Muscle layer of colon (tissue), 2 donors: ENCODE results near the gene ZNF573.
A peak's percentile ranks its signal among the peaks of the same experiment; 100 is the strongest.
"Not testable (repeated sequence)": the region's sequence is repeated elsewhere in the genome, so short reads cannot be mapped to it uniquely, and the experiment has no call there.

ENCODE experiments used
- H3K27ac ChIP-seq: one replicate; pipeline ENCODE4 v1.7.0; 2013; ENCODE audit warnings: low read depth, mild to moderate bottlenecking, low read length, moderate library complexity
- H3K27me3 ChIP-seq, 2 donors: one replicate each; pipeline ENCODE4 v1.7.0; 2013; ENCODE audit warnings: low read length in 2 of 2, mild to moderate bottlenecking in 2 of 2; ENCODE audit not compliant: insufficient read depth in 2 of 2, control insufficient read depth in 1 of 2
- H3K36me3 ChIP-seq: one replicate; pipeline ENCODE4 v1.7.0; 2013; ENCODE audit warnings: mild to moderate bottlenecking, low read length; ENCODE audit not compliant: insufficient read depth
- H3K4me1 ChIP-seq: one replicate; pipeline ENCODE4 v1.7.0; 2013; ENCODE audit warnings: mild to moderate bottlenecking, low read length; ENCODE audit not compliant: insufficient read depth
- H3K4me3 ChIP-seq, 2 donors: one replicate each; pipeline ENCODE4 v1.7.0; 2013; ENCODE audit warnings: low read length in 2 of 2, low read depth in 1 of 2, mild to moderate bottlenecking in 1 of 2, moderate library complexity in 1 of 2
- H3K9ac ChIP-seq: one replicate; pipeline ENCODE4 v1.7.0; 2013; ENCODE audit warnings: low read length
- H3K9me3 ChIP-seq: one replicate; pipeline ENCODE4 v1.7.0; 2013; ENCODE audit warnings: mild to moderate bottlenecking, low read length
- donor health status: abdominal sarcoma.
- donor health status: Adenocarcinoma of cecum.

Gene ZNF573

DNA sequence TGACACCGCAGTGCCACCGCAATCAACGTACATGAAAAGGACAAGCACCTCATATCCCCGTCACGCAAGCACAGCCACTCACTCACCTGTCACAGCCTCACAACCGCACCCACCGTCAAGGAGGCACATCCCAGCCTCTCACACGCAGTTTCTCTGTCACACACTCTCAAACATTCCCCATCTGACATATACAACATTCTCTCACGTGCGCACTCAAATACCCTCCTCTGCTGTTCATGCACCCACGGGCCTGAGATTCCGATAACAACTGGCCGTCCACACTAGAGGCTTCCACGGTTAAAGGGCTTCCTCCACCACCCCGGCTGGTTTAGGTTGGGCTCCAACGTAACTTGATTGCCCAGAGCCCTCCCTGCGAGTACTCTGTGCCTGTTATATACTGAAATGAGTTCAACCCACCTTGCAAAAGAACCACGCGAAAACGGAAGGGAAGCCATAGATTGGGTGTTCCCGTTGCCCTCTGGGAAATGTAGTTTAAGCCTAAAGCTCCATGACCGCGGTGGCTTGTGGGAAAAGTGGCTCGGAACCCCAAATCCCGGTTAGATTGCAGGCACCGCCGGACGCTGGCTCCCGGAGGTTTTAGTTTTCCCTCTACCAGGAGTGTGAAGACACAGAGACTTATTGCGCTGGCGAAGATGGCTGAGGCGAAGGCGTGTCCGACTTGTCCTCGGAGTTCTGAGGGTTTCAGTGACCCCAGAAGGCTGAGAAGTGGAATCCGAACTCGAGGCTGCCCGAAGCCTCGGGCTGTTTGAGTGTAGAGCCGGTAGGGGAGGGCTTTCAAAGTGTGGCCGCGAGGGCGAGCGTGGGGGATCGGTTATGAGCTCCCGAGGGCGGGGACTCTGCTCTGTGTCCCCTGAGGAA lies at the start of gene ZNF573:
Gene ZNF573, minus strand, starts transcription at position 460 of the 879 bp plus-strand sequence. CDS start 5,857 bp downstream, outside the sequence.
- H3K9ac ChIP-seq = peak within 1 kb of the TSS; percentile 59
- peak within 1 kb of the TSS; percentile 54 to 83 for H3K4me3 ChIP-seq
- H3K9me3 ChIP-seq = no peaks in the 10 kb centered on the region
- H3K36me3 ChIP-seq = no peaks in the 10 kb centered on the region
- H3K4me1 ChIP-seq = peaks cover 8% of the 10 kb centered on the region
- peak within 1 kb of the TSS; percentile 77 for H3K27ac ChIP-seq
- no peaks in the 10 kb centered on the region for H3K27me3 ChIP-seq

DNA sequence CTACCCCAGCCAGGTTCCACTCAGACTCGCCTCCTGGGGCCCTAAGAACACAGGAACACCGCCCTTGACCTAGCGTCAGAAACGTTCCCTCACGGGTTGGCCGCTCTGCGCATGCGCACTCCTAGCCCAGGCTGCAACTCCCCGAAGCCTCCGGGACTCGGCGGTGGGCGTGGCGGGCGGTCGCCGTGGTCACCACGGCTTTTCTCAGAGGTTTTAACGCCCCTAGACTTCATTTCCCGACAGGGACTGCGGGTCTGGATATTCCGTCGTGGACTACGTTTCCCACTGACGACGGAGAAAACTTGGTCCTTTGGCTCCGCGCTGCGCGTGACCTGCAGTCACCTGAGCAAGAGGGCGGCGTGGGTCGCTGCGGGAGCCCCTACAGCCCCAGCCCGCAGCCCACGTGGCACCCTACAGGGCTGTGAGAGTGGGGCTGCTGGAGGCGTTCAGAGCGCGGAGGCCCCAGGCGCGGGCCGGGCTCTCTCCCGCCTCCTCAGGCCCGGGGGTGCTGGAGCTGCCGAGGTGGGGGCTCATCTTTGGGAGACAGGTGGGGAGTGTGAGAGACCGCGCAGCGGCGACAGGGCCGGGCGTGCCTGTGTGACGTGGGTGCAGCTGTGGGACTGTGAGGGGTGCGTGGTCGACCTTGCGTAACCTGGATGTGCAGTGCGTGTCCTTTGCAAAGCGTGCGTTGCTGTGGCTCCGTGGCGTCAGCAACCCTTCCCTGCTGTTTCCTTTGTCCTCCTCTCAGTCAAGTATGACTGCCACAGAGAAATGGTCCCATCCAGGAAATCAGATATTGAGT lies 38.0 kb upstream of the ZNF573 start:
- no peaks in the 10 kb centered on the region for H3K27me3 ChIP-seq
- H3K27ac ChIP-seq = peak overlapping the region; percentile 53
- H3K9me3 ChIP-seq = peaks cover 15% of the 10 kb centered on the region
- peak overlapping the region; percentile 44 for H3K9ac ChIP-seq
- peaks cover 4% of the 10 kb centered on the region for H3K4me1 ChIP-seq
- H3K36me3 ChIP-seq = peaks cover 12% of the 10 kb centered on the region
- H3K4me3 ChIP-seq = peak overlapping the region; percentile 12 to 64

GRCh38 chr19:37815611-37816010 lies 36.2 kb upstream of the ZNF573 start:
- not testable (repeated sequence) for H3K36me3 ChIP-seq, H3K9ac ChIP-seq, H3K9me3 ChIP-seq, H3K27me3 ChIP-seq, H3K4me1 ChIP-seq, H3K27ac ChIP-seq, H3K4me3 ChIP-seq

GRCh38 chr19:37813340-37813739 lies 34.0 kb upstream of the ZNF573 start:
- Histone ChIP-seq H3K36me3 (no peaks in the 10 kb centered on the region), H3K4me1 (peaks cover 4% of the 10 kb centered on the region), H3K9me3 (peaks cover 5% of the 10 kb centered on the region), H3K27me3 (no peaks in the 10 kb centered on the region), H3K4me3 (no peak overlapping the region), H3K9ac (no peak overlapping the region), H3K27ac (no peak overlapping the region)

- H3K9ac ChIP-seq = no peak overlapping the region
- peaks cover 19% of the 10 kb centered on the region for H3K9me3 ChIP-seq
- no peak overlapping the region for H3K27ac ChIP-seq
- no peak overlapping the region for H3K4me3 ChIP-seq
- peaks cover 4% of the 10 kb centered on the region for H3K36me3 ChIP-seq
- H3K27me3 ChIP-seq = no peaks in the 10 kb centered on the region
- H3K4me1 ChIP-seq = no peaks in the 10 kb centered on the region
These were observed 30.0 kb upstream of the ZNF573 start for GRCh38 chr19:37809366-37809765.

GRCh38 chr19:37803249-37803840 lies 24.0 kb upstream of the ZNF573 start:
- no peak overlapping the region for H3K27ac ChIP-seq
- peaks cover 4% of the 10 kb centered on the region for H3K36me3 ChIP-seq
- H3K9ac ChIP-seq = no peak overlapping the region
- peaks cover 37% of the 10 kb centered on the region for H3K9me3 ChIP-seq
- no peaks in the 10 kb centered on the region for H3K27me3 ChIP-seq
- no peaks in the 10 kb centered on the region for H3K4me1 ChIP-seq
- no peak overlapping the region for H3K4me3 ChIP-seq

DNA sequence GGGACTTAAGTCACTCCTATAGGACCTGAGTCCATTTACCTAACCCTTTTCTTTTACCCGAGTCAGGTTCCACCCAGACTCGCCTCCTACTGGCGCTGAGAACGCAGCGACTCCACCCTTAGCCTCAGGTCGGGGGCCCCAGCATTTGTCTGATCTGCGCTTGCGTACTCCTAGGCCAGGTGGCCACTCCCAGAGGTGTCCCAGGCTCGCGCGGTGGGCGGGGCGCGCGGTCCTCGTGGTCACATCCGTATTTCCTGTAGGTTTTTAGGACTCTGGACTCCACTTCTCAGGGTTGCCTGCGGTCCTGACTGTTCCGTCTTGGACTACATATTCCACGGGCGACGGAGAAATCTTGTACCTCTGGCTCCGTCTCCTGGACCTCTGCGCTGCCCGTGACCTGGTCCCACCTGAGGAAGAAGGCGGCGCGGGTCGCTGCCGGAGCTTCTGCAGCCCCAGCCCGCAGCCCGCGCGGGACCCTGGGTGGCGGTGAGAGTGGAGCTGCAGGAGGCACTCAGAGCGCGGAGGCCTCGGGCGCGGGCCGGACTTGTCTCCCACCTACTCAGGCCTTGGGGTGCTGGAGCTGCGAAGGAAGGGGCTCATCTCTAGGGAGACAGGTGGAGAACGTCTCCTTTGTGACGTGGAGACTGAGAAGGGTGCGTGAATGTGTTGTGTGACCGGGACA lies 11.0 kb upstream of the ZNF573 start:
- Histone ChIP-seq H3K36me3 (no peaks in the 10 kb centered on the region), H3K9me3 (peaks cover 17% of the 10 kb centered on the region)

GRCh38 chr19:37778613-37779126 lies 716 bp downstream of the ZNF573 start:
- Histone ChIP-seq H3K27ac (peak overlapping the region; percentile 77), H3K9ac (peak overlapping the region; percentile 59), H3K36me3 (no peaks in the 10 kb centered on the region), H3K27me3 (no peaks in the 10 kb centered on the region), H3K4me3 (peak overlapping the region; percentile 54 to 83), H3K9me3 (no peaks in the 10 kb centered on the region), H3K4me1 (peaks cover 8% of the 10 kb centered on the region)

More for the DNA sequence above, 11.0 kb upstream of the ZNF573 start:
- Histone ChIP-seq H3K27me3 (no peaks in the 10 kb centered on the region), H3K4me3 (no peak overlapping the region), H3K4me1 (no peaks in the 10 kb centered on the region), H3K9ac (no peak overlapping the region), H3K27ac (no peak overlapping the region)

GRCh38 chr19:37770985-37771384 lies 8.4 kb downstream of the ZNF573 start:
- Histone ChIP-seq H3K9ac (no peak overlapping the region), H3K4me3 (no peak overlapping the region), H3K36me3 (peaks cover 32% of the 10 kb centered on the region), H3K27me3 (no peaks in the 10 kb centered on the region), H3K4me1 (no peaks in the 10 kb centered on the region), H3K27ac (no peak overlapping the region), H3K9me3 (no peaks in the 10 kb centered on the region)

GRCh38 chr19:37763488-37763887 lies 15.9 kb downstream of the ZNF573 start:
- Histone ChIP-seq H3K36me3 (peaks cover 13% of the 10 kb centered on the region), H3K27ac (no peak overlapping the region), H3K9me3 (no peaks in the 10 kb centered on the region), H3K4me3 (no peak overlapping the region), H3K9ac (no peak overlapping the region), H3K4me1 (no peaks in the 10 kb centered on the region), H3K27me3 (no peaks in the 10 kb centered on the region)

GRCh38 chr19:37757683-37758082 lies 21.7 kb downstream of the ZNF573 start:
- H3K27ac ChIP-seq, H3K27me3 ChIP-seq, H3K36me3 ChIP-seq, H3K4me1 ChIP-seq, H3K4me3 ChIP-seq, H3K9me3 ChIP-seq, H3K9ac ChIP-seq: not testable (repeated sequence)
